ENCODE data around the gene PIK3CG.

Gene PIK3CG

GRCh38 chr7:106867641-106868351 lies 2.7 kb downstream of the PIK3CG start:
- DNase-seq = no peak
- no peak overlapping the region for H3K4me3 ChIP-seq (ENCODE audit: low read depth, low read length)
- no peaks in the 10 kb centered on the region for H3K27me3 ChIP-seq (replicated peaks)
- in situ Hi-C loops (cut with HindIII; ENCODE audit: low pct_ligation_motif_present, low sequenced_read_pairs) = no loop called here
- no peak for TF ChIP-seq CTCF (IDR thresholded peaks at IDR 0.05; ENCODE audit: low read depth, low read length, missing control alignments)
- no peaks in the 10 kb centered on the region for H3K36me3 ChIP-seq (replicated peaks)
- H3K27ac ChIP-seq = no peak overlapping the region

DNA sequence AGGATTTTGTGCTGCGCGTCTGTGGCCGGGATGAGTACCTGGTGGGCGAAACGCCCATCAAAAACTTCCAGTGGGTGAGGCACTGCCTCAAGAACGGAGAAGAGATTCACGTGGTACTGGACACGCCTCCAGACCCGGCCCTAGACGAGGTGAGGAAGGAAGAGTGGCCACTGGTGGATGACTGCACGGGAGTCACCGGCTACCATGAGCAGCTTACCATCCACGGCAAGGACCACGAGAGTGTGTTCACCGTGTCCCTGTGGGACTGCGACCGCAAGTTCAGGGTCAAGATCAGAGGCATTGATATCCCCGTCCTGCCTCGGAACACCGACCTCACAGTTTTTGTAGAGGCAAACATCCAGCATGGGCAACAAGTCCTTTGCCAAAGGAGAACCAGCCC lies 3.3 kb downstream of the PIK3CG start:
- Histone ChIP-seq H3K27me3 (replicated peaks) (no peaks in the 10 kb centered on the region), H3K4me3 (ENCODE audit: low read depth, low read length) (no peak overlapping the region), H3K36me3 (replicated peaks) (no peaks in the 10 kb centered on the region), H3K27ac (no peak overlapping the region)
- no peak for DNase-seq
- TF ChIP-seq CTCF (IDR thresholded peaks at IDR 0.05; ENCODE audit: low read depth, low read length, missing control alignments) = no peak
- in situ Hi-C loops (cut with HindIII; ENCODE audit: low pct_ligation_motif_present, low sequenced_read_pairs) = no loop called here

- TF ChIP-seq CTCF (IDR thresholded peaks at IDR 0.05; ENCODE audit: low read depth, low read length, missing control alignments) = no peak
- H3K27me3 ChIP-seq (replicated peaks) = no peaks in the 10 kb centered on the region
- no peaks in the 10 kb centered on the region for H3K36me3 ChIP-seq (replicated peaks)
- in situ Hi-C loops (cut with HindIII; ENCODE audit: low pct_ligation_motif_present, low sequenced_read_pairs) = no loop called here
- H3K27ac ChIP-seq = no peak overlapping the region
- no peak for DNase-seq
- H3K4me3 ChIP-seq (ENCODE audit: low read depth, low read length) = no peak overlapping the region
These were observed 4.9 kb downstream of the PIK3CG start for GRCh38 chr7:106869954-106870353.

DNA sequence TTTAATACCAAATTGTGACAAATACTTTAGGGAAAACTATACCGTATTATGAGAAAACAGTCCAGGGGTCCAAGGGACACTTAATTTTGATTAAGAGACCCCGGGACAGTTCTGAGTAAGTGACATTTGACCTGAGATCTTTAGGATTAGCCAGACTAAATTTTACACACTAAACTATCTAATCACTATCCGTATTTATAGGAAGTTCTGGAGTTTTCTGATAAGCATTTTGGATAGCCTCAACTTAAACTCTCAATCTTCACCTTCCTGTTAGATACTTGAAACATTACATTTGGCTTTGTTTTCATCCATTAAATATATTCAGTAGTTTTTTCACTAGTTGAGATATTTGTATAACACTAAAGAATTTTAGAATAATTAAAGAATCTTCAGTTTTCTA lies 5.4 kb downstream of the PIK3CG start:
- Histone ChIP-seq H3K27ac (no peak overlapping the region), H3K36me3 (replicated peaks) (no peaks in the 10 kb centered on the region), H3K27me3 (replicated peaks) (no peaks in the 10 kb centered on the region), H3K4me3 (ENCODE audit: low read depth, low read length) (no peak overlapping the region)
- no peak for DNase-seq
- no peak for TF ChIP-seq CTCF (IDR thresholded peaks at IDR 0.05; ENCODE audit: low read depth, low read length, missing control alignments)
- in situ Hi-C loops (cut with HindIII; ENCODE audit: low pct_ligation_motif_present, low sequenced_read_pairs) = no loop called here

GRCh38 chr7:106870983-106871410 lies 5.9 kb downstream of the PIK3CG start:
- no peaks in the 10 kb centered on the region for H3K27me3 ChIP-seq (replicated peaks)
- no peak overlapping the region for H3K27ac ChIP-seq
- no peak for TF ChIP-seq CTCF (IDR thresholded peaks at IDR 0.05; ENCODE audit: low read depth, low read length, missing control alignments)
- in situ Hi-C loops (cut with HindIII; ENCODE audit: low pct_ligation_motif_present, low sequenced_read_pairs) = no loop called here
- no peak for DNase-seq
- no peak overlapping the region for H3K4me3 ChIP-seq (ENCODE audit: low read depth, low read length)
- H3K36me3 ChIP-seq (replicated peaks) = no peaks in the 10 kb centered on the region

All from brain microvascular endothelial cell (primary cell).